ENCODE results near the gene RTL5. TPM values are rescaled to one million over a fixed set of nuclear protein-coding genes. Genes with fewer than 3 reads are reported as not detected.

The RTL5 gene
- polyA plus RNA-seq, 1 donor from 2014 or later: 10.5 TPM

DNA sequence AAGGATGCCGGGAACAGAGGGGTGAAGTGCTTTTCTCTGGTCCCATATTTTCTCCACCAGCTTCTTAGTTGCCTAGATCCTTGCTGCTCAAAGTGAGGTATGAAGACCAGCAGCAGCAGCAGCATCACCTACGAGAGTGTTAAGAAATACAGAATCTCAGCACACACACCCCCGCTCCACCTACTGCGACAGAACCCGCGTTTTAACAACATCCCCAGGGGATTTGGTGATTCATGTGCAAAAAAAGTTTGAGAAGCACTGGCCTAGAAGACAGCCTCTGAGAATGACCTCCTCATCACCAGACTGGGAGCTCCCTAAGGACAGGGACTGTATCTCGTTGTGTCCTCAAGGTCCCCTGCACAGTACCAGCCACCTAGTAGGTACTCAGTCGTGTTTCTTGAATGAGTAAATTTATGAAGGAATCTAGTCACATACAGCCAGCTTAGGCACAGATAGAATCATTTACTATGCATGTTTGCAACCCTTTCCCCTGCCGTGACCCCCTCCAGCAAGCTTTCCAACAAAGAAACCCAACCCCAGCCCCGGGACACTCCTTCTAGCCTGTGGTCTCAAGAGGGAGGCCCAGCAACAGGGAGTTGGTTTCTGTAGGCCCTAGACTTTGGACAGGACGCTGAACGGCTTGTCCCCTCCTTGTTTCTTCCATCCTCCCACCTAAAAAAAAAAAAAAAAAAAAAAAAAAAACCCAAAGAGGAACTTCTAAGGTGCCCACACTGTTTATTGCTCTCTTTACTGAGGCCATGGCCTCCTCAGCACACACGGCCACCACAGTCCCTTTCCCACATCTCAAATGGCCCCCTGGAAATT is 21.5 kb downstream of the RTL5 start:
- Histone ChIP-seq H3K27me3 (ENCODE audit: insufficient read depth, low read depth, low read length) (no peaks in the 10 kb centered on the region), H2AFZ (ENCODE audit: low read depth, low read length) (no peak overlapping the region), H3K4me2 (ENCODE audit: low read length) (no peak overlapping the region), H3K9ac (ENCODE audit: low read length) (no peak overlapping the region), H3K27ac (ENCODE audit: low read length) (no peak overlapping the region), H3K9me3 (ENCODE audit: low read length) (no peaks in the 10 kb centered on the region), H3K36me3 (ENCODE audit: insufficient read depth, low read length) (no peaks in the 10 kb centered on the region), H3K79me2 (replicated peaks; ENCODE audit: insufficient read depth, low read length) (no peaks in the 10 kb centered on the region), H3K4me3 (ENCODE audit: low read length) (no peak overlapping the region), H3K9me2 (ENCODE audit: insufficient read depth, low read length) (no peaks in the 10 kb centered on the region), H4K20me1 (ENCODE audit: insufficient read depth) (no peaks in the 10 kb centered on the region), H3F3A (ENCODE audit: insufficient read depth, low read length, poor library complexity, severe bottlenecking) (no peaks in the 10 kb centered on the region)
- TF ChIP-seq EP300 (conservative IDR thresholded peaks at IDR 0.05; ENCODE audit: poor library complexity, severe bottlenecking) (no peak), TAF1 (IDR thresholded peaks at IDR 0.05; ENCODE audit: low read depth) (no peak), EZH2 (IDR thresholded peaks at IDR 0.05; ENCODE audit: borderline replicate concordance, insufficient read depth, low read length, poor library complexity, severe bottlenecking) (no peak), SMC3 (conservative IDR thresholded peaks at IDR 0.05; ENCODE audit: poor library complexity) (no peak), REST (IDR thresholded peaks at IDR 0.05; ENCODE audit: borderline replicate concordance) (no peak), RAD21 (conservative IDR thresholded peaks at IDR 0.05) (no peak), POLR2AphosphoS5 (IDR thresholded peaks at IDR 0.05) (no peak)

DNA sequence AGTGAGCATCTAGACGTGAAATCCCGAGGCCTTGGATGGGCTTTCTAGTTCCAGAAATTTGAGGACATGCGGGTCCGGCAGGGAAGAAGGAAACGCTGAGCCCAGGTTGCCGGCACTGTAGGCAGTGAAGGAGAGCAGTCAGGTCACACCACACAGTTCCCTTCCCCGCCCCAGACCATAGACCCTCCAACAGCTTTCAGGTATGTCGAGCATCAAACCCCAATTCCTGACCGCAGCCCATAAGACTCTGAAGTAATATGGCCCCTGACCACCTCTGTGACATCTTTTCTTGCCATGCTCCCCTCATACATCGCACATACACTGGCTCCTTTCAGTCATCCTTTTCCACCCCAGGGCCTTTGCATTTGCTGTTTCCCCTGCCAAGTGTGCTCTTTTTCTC is 23.0 kb downstream of the RTL5 start:
- Histone ChIP-seq H3K36me3 (ENCODE audit: insufficient read depth, low read length) (no peaks in the 10 kb centered on the region), H3F3A (ENCODE audit: insufficient read depth, low read length, poor library complexity, severe bottlenecking) (no peaks in the 10 kb centered on the region), H3K79me2 (replicated peaks; ENCODE audit: insufficient read depth, low read length) (no peaks in the 10 kb centered on the region), H3K27me3 (ENCODE audit: insufficient read depth, low read depth, low read length) (no peaks in the 10 kb centered on the region), H3K9me2 (ENCODE audit: insufficient read depth, low read length) (no peaks in the 10 kb centered on the region), H2AFZ (ENCODE audit: low read depth, low read length) (no peak overlapping the region), H4K20me1 (ENCODE audit: insufficient read depth) (no peaks in the 10 kb centered on the region), H3K4me3 (ENCODE audit: low read length) (no peak overlapping the region), H3K9me3 (ENCODE audit: low read length) (no peaks in the 10 kb centered on the region), H3K27ac (ENCODE audit: low read length) (no peak overlapping the region), H3K4me2 (ENCODE audit: low read length) (no peak overlapping the region), H3K9ac (ENCODE audit: low read length) (no peak overlapping the region)
- TF ChIP-seq REST (IDR thresholded peaks at IDR 0.05; ENCODE audit: borderline replicate concordance) (no peak), TAF1 (IDR thresholded peaks at IDR 0.05; ENCODE audit: low read depth) (no peak), RAD21 (conservative IDR thresholded peaks at IDR 0.05) (no peak), MXI1 (conservative IDR thresholded peaks at IDR 0.05; ENCODE audit: poor library complexity, severe bottlenecking) (no peak), CTCF (IDR thresholded peaks at IDR 0.05; ENCODE audit: poor library complexity, severe bottlenecking) (no peak)
